Activated naive CD4-positive, alpha-beta T cell treated with anti-CD3 and anti-CD28 coated beads, Interleukin-2, amount 50 U/mL, for 72 hours (primary cell): ENCODE measurements around the gene SCO2. TPM values are rescaled to one million over a fixed set of nuclear protein-coding genes. Genes with fewer than 3 reads are reported as not detected.
A peak's percentile ranks its signal among the peaks of the same experiment; 100 is the strongest.

ENCODE experiments used
- ATAC-seq, 2 donors: fragments of 150-1000 bp; cut with Tn5 transposase; 2 replicates each; pipeline ENCODE4 v1.10.0; 2021; ENCODE audit warnings: mild to moderate bottlenecking in 2 of 2, moderate library complexity in 2 of 2
- DNase-seq, 2 donors: peaks; one replicate each; pipeline ENCODE4 v3.0.0; 2021 to 2022; ENCODE audit warnings: low spot score in 2 of 2
- H3K27ac Mint-ChIP-seq, 2 donors: one replicate each; pipeline ENCODE4 v1.8.0; 2022; ENCODE audit warnings: mild to moderate bottlenecking in 2 of 2, mixed read lengths in 2 of 2
- H3K36me3 Mint-ChIP-seq, 2 donors: one replicate each; pipeline ENCODE4 v1.8.0; 2022; ENCODE audit warnings: mixed read lengths in 2 of 2
- H3K9me3 Mint-ChIP-seq, 2 donors: one replicate each; pipeline ENCODE4 v1.8.0; 2022; ENCODE audit warnings: mixed read lengths in 2 of 2
- total RNA-seq, 2 donors: library from RNA; stranded (reverse); gene quantifications; one replicate each; pipeline ENCODE4 v1.2.3, GENCODE V29; 2022

The SCO2 gene, protein sequence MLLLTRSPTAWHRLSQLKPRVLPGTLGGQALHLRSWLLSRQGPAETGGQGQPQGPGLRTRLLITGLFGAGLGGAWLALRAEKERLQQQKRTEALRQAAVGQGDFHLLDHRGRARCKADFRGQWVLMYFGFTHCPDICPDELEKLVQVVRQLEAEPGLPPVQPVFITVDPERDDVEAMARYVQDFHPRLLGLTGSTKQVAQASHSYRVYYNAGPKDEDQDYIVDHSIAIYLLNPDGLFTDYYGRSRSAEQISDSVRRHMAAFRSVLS
- 1 to 10 TPM in 1 of 2 donors, not detected in 1; 4.8 TPM for total RNA-seq

DNA sequence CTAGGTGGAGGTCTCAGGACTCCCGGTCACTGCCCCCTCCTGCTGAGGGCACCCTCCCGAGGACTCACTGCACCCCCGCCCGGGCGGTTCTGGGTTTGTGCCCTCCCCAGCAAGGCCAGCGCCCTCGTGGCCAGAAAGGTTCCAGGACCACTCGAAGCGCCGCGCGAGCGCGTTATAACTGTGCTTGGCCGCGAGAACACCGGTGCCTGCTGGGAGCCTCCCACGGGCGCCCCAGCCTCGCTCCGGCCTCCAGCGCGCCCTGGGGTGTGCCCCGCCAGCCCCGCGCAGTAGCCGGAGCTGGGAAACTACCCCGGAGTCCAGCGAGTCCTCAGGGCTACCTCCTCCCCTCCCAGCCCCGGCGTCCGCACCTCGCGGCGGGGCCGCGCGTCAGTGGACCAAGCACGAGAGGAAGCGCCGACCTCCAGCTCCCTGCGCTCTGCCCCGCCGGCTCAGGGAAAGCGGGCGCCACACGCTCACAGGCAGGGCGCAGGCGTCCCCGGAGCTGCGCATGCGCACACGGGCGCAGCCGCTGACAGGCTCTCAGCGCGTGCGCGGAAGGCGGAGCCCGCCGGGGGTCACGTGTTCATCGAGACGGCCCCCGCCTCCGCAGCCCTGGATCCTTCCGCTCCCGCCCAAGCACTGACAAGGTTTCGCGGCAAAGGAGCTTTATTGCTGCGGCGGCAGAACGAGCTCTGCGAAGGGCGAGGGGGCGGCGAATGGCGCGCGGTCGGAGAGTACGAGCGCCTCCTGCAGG is at the start of gene SCO2:
Gene SCO2 (minus strand): TSS at position 495 of the 754 bp plus-strand sequence. CDS start 1,187 bp downstream, outside the sequence.
- Mint-ChIP-seq H3K27ac (peak within 1 kb of the TSS; percentile 92 to 99), H3K36me3 (peaks cover 7 to 31% of the 10 kb centered on the region in 2 donors), H3K9me3 (no peaks in the 10 kb centered on the region)
- ATAC-seq (peak; percentile 61 to 62), DNase-seq (peak; percentile 98 to 99)

DNA sequence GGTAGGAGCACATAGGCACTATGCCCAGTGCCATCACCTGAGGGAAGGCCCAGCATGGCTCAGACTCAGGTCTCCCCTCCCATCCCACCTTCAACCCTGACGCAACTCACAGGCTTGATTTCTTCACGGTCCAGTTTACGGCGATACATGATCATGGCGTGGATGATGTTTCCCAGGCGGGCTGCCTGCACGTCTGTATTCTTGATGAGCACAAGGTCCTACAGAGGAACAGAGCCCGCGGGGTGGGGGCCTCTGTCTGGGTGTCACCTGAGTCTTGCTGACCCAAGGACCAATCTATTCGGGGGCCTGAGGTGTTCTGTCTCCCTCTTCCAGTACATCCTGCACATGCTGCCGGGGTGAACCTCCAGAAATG is 49.0 kb upstream of the SCO2 start:
- H3K27ac Mint-ChIP-seq: no peak overlapping the region
- no peaks in the 10 kb centered on the region for H3K9me3 Mint-ChIP-seq
- DNase-seq: no peak
- peaks cover 1 to 8% of the 10 kb centered on the region in 2 donors for H3K36me3 Mint-ChIP-seq
- no peak for ATAC-seq

DNA sequence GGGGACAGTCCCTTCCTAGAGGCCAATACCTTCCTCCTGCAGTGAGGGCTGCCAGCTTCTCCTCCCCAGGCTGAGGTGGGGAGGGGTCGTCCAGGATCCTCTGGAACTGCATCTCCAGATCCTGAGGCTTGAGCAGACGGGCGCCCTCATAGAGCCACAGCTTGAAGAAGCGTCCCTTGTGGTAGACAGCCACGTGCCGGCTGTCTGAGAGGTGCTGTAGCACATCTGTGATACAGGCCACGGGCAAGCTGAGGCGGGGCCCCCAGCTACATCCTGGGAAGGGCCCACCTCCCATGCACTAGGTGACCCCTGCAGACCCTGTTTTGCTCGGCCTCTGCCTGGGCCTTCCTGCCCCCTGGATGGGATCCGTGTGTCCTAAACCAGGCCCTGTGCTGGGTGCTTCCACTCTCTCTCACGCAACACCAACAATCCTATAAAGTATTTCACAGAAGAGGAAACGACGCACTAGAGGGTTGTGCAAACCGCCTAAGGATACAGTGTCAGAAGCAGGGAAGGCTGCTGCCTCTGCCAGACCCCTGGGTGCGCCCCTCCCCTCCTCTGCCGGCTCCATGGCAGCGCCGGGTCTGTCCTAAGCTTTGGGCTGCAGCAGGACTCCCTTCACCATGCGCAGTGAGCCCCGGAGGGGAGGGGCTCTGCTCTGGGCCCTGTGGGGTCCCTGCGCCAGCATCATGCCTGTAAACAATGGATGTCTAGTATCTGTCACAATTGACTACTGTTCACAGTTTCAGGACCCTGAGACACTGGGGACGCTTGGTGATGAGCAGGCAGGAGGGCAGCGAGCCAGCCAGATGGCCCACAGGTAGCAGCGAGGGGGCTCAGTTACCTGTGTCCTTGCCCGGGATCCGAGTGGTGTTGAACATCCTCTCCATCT is 48.3 kb upstream of the SCO2 start:
- Mint-ChIP-seq H3K27ac (peak overlapping the region in 1 of 2 donors; percentile 55), H3K36me3 (peaks cover 5 to 7% of the 10 kb centered on the region in 2 donors), H3K9me3 (no peaks in the 10 kb centered on the region)
- ATAC-seq (no peak), DNase-seq (no peak)

DNA sequence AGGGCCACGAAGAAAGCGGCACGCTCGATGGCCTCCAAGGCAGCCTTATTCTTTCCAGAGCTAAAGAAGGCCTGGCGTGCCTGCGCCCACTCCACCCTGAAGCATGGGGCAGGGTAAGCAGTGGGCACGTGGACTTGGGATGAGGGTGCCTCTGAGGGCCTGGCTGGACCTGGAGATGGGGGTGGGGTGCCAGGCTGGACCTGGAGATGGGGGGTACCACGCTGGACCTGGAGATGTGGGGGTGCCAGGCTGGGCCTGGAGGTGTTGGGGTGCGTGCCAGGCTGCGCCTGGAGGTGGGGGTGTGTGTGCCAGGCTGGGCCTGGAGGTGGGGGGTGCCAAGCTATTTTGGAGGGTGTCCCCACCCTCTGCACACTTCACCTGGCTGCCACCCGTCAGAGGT is 47.6 kb upstream of the SCO2 start:
- ATAC-seq: no peak
- H3K27ac Mint-ChIP-seq: no peak overlapping the region
- DNase-seq: no peak
- peaks cover 5 to 7% of the 10 kb centered on the region in 2 donors for H3K36me3 Mint-ChIP-seq
- H3K9me3 Mint-ChIP-seq: no peaks in the 10 kb centered on the region

DNA sequence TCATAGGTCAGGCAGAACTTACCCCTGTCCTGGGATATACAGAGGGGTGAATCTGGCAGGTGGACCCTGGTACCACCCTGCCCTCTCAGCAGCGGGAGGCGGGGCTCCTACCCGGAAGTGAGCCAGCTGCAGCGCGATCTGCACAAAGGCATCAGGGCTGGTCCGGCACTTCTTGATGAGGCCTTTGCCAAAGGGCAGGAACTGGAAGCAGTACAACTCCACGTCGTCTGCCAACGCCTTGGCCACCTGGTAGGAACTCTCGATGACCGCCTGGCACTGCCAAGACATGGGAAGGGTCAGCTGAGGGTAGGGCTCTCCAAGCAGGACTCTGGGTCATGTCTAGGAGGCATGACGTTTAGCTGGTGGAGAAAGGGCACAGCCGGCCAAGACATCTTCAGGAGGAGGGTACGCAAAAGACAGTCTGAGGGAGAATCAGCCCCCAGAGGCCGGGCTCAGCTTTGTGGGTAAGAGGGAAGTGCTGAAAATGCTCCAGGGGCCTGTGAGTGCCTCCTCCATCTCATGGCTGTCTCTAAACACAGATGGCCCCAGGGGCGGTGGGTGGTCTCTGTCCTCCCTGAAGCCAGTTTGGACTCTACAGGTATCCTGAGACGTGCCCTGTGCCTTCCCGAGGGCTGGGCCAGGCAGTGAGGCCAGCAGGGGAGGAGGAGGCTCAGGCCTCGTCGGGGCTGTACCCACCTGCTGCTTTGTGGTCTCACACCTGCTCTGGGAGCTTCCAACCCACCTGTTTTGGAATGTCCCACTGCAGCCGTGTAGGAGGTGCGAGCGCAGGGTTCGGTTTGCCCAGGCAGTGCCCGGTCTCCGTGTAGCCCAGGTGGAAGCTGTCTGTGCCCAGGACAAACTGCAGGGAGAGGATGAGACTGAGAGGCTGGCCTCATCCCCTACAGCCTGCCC is 46.1 kb upstream of the SCO2 start:
- no peak for ATAC-seq
- peaks cover 5 to 7% of the 10 kb centered on the region in 2 donors for H3K36me3 Mint-ChIP-seq
- H3K27ac Mint-ChIP-seq: peak overlapping the region in 1 of 2 donors; percentile 60

DNA sequence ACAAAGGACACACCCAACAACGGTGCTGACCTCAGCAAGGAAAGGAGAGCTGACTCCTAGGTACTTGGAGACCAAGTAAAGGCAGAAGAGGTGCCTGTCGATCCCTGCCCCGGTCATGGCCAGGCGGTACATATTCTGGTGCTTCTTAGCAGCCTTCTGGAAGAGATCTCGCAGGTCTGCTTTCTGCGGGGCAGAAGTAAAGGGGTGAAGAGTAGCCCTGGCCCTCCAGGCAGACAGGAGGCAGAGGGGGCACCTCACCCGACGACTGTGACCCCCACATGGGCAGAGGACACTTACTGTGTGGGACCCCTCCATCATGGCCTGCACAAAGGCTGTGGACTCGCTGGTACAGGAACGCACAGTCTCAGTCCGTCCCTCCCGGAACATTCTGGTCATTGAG is 45.5 kb upstream of the SCO2 start:
- DNase-seq (no peak), ATAC-seq (no peak)
- H3K9me3 Mint-ChIP-seq: no peaks in the 10 kb centered on the region
- no peak overlapping the region for H3K27ac Mint-ChIP-seq
- peaks cover 5 to 7% of the 10 kb centered on the region in 2 donors for H3K36me3 Mint-ChIP-seq

More for the DNA sequence above, 46.1 kb upstream of the SCO2 start:
- no peaks in the 10 kb centered on the region for H3K9me3 Mint-ChIP-seq
- no peak for DNase-seq

DNA sequence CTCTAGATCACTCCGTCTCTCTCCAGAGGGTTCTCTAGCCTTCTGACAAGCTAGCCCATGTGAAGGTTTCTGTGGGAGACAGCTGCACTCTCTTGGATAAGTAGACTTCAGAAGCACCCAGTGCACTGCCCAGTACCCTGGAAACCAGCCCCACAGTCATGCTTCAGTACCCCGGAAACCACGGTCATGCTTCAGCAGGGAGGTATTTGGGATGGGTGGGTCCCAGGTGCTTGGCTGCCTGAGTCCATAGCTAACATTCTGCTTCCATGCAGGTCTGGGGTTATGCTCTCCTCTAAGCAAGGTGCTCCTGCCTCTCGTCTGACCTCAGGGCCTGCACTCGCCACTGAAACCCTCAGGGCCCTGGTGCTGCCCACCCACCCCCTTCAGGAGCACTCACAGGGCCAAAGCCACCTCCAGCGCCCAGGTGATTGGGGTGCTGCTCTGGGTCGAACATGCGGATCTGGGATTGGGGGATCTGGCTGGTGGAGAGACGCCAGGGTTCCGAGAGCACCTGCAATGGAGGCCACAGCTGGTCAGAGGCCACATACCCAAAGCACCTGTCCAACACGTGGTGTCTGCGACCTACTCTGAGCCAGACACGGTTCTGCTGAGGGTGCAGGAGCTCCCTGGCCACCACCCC is 44.6 kb upstream of the SCO2 start:
- Mint-ChIP-seq H3K27ac (no peak overlapping the region), H3K9me3 (no peaks in the 10 kb centered on the region)
- no peak for ATAC-seq

DNA sequence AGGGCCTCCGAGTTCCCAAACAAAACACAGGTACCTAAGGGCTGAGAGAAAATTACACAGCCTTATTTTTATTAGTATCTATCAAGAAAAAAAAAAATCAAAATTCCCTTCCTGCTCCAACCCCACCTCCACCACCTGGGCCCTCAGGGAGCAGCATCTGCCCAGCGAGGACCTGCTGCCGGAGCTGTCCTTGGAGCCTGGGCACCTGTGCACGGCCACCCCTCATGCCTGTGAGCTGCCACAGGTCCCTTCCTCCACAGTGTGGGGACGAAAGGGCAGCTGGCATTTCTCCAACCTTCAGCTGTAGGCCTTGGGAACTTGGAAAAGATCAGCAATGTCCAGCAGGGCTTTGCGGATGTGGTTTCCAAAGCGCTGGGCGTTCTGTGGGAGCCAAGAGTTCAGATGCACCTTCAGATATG is 43.7 kb upstream of the SCO2 start:
- H3K9me3 Mint-ChIP-seq: no peaks in the 10 kb centered on the region
- H3K27ac Mint-ChIP-seq: no peak overlapping the region
- DNase-seq (no peak), ATAC-seq (no peak)
- peaks cover 5 to 7% of the 10 kb centered on the region in 2 donors for H3K36me3 Mint-ChIP-seq

More for the DNA sequence above, 44.6 kb upstream of the SCO2 start:
- DNase-seq: no peak
- H3K36me3 Mint-ChIP-seq: peaks cover 5 to 7% of the 10 kb centered on the region in 2 donors

DNA sequence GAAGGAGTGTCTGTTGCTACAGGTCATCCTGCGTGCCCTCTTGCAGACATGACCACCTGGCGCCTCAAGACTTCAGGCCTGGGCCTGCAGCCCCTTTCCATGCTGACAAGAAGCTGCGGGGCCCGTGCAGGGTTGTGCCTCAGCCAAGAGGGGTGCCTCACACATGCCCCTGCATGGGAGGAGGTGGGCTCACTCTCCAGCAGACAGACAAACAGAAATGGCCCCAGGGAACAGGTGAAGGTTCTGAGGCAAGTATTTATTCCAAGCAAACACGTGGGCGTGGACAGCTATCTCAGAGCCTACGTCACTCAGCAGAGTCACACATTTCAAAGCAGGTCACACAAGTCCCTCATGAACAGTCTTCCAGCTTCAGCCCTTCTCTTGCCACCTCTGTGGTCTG is 43.2 kb upstream of the SCO2 start:
- H3K36me3 Mint-ChIP-seq: peaks cover 5 to 7% of the 10 kb centered on the region in 2 donors
- no peak overlapping the region for H3K27ac Mint-ChIP-seq
- DNase-seq: no peak
- no peaks in the 10 kb centered on the region for H3K9me3 Mint-ChIP-seq
- ATAC-seq: no peak

DNA sequence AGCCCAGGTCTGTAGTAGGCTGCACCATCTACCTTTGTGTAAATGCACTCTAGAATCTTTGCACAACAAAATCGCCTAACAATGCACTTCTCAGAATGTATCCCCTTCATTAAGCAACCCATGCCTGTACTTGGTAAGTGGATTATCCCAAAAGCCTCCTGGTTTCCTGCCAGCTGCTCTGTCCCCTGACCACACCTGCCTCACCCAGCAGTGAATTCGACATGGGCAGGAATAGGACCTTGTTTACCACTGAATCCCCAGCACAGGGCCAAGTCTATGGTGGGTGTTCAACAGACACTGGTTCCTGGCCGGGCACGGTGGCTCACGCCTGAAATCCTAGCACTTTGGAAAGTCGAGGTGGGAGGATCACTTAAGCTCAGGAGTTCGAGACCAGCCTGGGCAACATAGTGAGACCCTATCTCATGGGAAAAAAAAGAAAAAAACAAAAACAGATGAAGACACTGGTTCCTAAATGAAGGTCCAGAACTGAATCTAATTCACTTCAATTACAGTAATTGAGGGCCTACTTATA is 42.4 kb upstream of the SCO2 start:
- ATAC-seq (no peak), DNase-seq (no peak)
- Mint-ChIP-seq H3K9me3 (no peaks in the 10 kb centered on the region), H3K36me3 (peaks cover 5 to 6% of the 10 kb centered on the region in 2 donors), H3K27ac (no peak overlapping the region)

DNA sequence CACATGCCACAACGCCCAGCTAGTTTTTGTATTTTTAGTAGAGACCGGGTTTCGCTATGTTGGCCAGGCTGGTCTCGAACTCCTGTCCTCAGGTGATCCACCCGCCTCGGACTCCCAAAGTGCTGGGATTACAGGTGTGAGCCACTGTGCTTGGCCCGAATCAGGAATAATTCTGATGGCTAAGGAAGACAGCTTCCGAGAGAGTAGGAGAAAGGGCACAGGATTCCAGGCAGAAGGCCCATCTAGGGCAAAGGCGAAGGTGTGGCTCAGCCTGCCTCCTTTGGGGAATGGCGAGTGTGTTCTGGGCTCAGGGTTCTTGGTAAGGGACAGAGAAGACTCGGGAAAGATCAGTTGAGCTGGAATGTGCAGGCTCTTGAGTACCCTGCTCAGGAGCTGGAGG is 38.9 kb upstream of the SCO2 start:
- no peak for ATAC-seq
- no peak overlapping the region for H3K27ac Mint-ChIP-seq
- DNase-seq: no peak
- H3K9me3 Mint-ChIP-seq: no peaks in the 10 kb centered on the region
- H3K36me3 Mint-ChIP-seq: peaks cover 0 to 3% of the 10 kb centered on the region in 2 donors

DNA sequence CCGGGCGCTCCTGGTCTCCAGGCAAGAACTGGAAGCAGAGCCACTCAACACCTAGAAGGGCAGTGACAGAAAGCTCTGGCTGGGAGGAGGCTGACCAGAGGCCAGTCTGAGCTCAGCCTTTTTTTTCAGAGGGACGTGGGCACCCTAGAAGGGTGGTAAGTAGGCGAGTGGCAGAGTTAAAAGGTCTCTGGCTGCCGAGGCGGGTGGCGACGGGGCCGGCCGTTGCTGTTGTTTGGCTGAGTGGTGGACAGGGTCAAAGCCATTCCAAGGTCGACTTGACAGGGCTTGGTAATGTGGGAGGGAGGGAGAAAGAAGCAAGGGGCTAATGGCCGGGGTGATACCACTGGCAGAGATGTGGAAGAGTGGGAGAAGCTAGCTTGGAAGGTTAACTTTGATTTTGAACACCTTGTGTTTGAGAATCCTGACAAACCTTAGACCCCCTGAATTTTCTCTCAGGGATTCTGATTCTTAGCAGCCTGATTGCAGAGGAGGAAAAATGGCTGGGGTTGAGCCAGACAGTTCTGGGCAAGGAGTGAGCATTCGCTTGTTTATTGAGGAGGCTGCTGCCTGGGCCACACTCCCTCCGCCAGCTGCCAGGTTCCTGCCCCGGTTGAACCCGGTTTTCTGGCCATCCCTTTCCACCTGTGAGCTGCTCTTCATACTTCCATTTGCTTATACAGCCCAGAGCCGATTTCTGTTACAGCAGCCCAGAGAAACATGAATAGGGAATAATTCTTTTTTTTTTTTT is 38.2 kb upstream of the SCO2 start:
- H3K9me3 Mint-ChIP-seq: no peaks in the 10 kb centered on the region

DNA sequence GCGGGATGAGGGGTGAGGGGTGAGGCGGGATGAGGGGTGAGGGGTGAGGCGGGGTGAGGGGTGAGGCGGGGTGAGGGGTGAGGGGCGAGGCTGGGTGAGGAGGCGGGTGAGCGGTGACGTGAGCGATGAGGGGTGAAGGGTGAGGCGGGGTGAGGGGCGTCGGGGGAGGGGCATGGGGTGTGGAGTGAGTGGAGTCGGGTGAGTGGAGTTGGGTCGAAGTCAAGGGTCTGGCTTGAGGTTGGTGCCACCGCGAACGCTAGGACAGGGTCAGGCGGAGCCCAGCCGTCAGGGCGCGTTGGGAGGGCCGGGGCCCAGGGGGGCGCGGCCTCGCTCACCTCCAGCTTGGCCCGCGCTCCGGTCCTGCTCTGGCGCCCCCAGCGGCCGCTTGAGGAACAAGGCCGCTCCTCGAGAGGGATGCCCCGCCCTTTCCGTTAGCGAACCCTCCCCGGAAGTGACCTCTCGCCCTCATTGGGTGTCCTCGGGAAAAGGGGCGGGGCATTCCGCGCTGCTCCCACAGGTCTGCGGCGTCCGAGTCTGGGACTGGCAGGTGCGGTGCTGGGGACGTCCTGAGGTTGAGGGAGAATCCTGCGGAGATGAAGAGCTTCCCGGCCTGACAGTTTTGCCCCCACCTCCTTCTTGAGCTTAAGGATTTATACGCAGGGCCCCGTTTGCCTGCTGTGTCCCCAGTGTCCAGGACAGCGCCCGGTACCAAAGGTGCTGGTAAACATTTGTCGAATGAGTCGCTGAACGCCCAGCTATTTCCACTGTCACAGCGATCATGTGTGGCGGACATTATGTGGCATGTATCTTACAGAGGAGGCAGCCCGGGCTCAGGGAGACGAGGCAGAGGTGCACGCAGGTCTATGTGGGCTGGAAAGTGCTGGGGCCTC is 37.4 kb upstream of the SCO2 start, which contains the start of gene SYCE3:
Gene SYCE3 (minus strand): TSS at position 397 of the 890 bp plus-strand sequence. CDS start 6,514 bp downstream, outside the sequence.
- peak; percentile 97 to 98 for ATAC-seq
- Mint-ChIP-seq H3K9me3 (no peaks in the 10 kb centered on the region), H3K36me3 (no peaks in the 10 kb centered on the region), H3K27ac (peak within 1 kb of the TSS; percentile 81 to 91)
- peak; percentile 98 to 100 for DNase-seq

More for the DNA sequence above, 38.2 kb upstream of the SCO2 start:
- DNase-seq (no peak), ATAC-seq (no peak)
- H3K27ac Mint-ChIP-seq: peak overlapping the region; percentile 48 to 81
- no peaks in the 10 kb centered on the region for H3K36me3 Mint-ChIP-seq
